ENCODE data around the gene PALLD. TPM values are rescaled to one million over a fixed set of nuclear protein-coding genes. Genes with fewer than 3 reads are reported as not detected.

Gene PALLD
- total RNA-seq, 3 donors from 2014 or later: 112 to 663 (median 150) TPM

DNA sequence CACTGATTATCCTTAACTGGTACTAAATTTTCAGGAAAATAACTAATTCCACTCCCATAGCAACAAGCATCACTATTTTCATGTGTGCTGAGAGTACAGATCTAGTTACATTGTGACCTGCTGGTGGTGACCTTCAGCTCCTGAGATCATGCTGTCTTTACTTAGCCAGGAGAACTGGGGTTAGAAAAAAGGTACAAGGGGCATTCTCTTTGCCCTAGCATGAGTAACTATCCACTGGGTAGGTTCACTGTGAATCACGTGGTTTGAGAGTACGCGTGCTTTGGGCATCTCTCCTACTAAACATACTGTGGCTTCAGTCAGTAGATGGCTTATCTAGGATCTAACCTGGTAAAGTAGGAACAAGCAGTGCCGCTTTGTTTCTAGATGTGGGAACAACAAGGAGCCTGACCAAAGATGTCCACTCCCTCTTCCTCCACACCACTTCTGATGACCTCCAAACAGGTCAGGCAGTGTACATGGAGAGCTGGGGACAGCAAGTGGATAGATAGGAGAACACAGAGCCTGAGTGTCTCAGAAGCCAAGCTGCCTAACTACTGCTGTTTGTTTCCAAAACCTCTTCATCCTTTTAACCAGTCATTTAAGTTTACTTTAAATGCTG lies 423.0 kb downstream of the PALLD start:
- intact Hi-C loops (cut with DNase I, micrococcal nuclease): loop anchor here (10.0 kb wide), 5 partner anchors 85 to 645 kb away; no protein-coding TSS in a partner anchor

DNA sequence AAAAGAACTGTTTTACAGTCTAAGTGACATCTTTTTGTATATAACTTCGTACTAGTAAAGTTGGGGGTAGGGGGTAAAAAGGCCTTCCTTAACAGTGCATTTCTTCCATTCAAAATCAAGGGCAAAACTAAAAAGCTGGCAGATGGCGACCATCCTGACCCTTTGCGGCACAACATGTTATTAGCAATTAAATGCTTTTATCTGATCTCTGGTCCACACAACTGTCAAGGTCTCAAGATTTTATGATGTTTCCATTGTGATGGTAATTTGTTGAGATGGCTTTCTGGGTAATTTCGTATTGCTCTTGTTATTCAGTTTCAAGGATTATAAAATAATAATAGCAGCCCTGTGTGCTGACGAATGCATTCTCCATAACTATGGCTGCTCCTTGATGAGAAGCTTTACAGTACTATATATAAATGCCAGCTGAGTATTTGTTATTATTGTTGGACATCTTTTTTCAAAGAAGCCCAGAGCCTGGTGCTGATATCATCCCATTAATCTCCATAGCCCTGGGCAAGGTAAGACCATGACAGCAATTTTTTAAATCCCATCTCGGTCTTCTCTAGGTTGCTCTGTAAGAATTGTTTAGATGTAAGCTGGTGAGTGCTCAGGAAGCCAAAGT lies 423.7 kb downstream of the PALLD start:
- no peak for DNase-seq
- ATAC-seq: no peak
- intact Hi-C loops (cut with DNase I, micrococcal nuclease): loop anchor here (10.0 kb wide), 3 partner anchors 84 to 644 kb away; no protein-coding TSS in a partner anchor
- Histone ChIP-seq H3K4me1 (ENCODE audit: low read depth) (no peaks in the 10 kb centered on the region), H3K4me3 (no peak overlapping the region), H3K9me3 (no peaks in the 10 kb centered on the region), H3K36me3 (ENCODE audit: low read depth) (no peaks in the 10 kb centered on the region)
- TF ChIP-seq, protein P1, sequence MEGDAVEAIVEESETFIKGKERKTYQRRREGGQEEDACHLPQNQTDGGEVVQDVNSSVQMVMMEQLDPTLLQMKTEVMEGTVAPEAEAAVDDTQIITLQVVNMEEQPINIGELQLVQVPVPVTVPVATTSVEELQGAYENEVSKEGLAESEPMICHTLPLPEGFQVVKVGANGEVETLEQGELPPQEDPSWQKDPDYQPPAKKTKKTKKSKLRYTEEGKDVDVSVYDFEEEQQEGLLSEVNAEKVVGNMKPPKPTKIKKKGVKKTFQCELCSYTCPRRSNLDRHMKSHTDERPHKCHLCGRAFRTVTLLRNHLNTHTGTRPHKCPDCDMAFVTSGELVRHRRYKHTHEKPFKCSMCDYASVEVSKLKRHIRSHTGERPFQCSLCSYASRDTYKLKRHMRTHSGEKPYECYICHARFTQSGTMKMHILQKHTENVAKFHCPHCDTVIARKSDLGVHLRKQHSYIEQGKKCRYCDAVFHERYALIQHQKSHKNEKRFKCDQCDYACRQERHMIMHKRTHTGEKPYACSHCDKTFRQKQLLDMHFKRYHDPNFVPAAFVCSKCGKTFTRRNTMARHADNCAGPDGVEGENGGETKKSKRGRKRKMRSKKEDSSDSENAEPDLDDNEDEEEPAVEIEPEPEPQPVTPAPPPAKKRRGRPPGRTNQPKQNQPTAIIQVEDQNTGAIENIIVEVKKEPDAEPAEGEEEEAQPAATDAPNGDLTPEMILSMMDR (IDR thresholded peaks at IDR 0.05): no peak

More for the DNA sequence above, 423.0 kb downstream of the PALLD start:
- TF ChIP-seq, protein P1 (IDR thresholded peaks at IDR 0.05): no peak
- H3K36me3 ChIP-seq (ENCODE audit: low read depth): no peaks in the 10 kb centered on the region
- H3K9me3 ChIP-seq: no peaks in the 10 kb centered on the region
- no peaks in the 10 kb centered on the region for H3K4me1 ChIP-seq (ENCODE audit: low read depth)
- DNase-seq (no peak), ATAC-seq (no peak)
- no peak overlapping the region for H3K4me3 ChIP-seq

DNA sequence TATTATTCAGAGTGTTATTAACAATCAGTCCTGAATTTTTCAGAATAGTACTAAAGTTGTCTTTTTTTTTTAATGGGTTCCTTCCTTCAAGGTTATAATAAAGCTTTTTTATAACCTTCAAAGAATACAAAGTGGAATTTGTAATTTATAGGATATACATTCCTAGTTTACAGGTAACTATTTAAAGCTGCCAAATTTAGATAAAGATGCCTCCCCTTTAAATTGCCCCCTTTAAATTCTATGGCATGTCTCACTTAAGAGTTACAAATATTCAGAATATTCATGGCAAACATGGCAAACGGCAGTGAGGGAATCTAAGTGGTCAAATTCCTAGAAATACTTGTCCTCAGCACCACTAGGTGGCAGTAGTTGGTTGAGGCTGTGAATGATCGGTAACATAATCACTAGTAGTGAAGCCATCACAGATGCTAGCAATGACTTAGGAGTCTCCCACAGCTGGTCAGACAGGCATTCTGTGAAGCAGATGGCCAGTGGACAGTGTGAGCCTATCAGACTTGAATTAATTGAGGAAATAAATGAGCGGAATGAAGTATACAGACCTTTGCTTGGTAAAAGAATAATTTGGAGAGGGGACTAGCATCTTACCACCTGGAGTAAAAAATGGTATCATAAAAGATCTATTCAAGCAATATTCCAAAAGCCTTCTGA lies 426.8 kb downstream of the PALLD start:
- peak in 1 of 3 donors; percentile 88 for DNase-seq
- Histone ChIP-seq H3K36me3 (ENCODE audit: low read depth) (no peaks in the 10 kb centered on the region), H3K4me3 (no peak overlapping the region), H3K4me1 (ENCODE audit: low read depth) (no peaks in the 10 kb centered on the region), H3K9me3 (no peaks in the 10 kb centered on the region)
- intact Hi-C loops (cut with DNase I, micrococcal nuclease): loop anchor here (2.0 to 10.0 kb wide), 4 partner anchors 81 to 641 kb away; no protein-coding TSS in a partner anchor
- ATAC-seq: peak; percentile 92
- TF ChIP-seq, protein P1 (IDR thresholded peaks at IDR 0.05): peak; percentile 7

DNA sequence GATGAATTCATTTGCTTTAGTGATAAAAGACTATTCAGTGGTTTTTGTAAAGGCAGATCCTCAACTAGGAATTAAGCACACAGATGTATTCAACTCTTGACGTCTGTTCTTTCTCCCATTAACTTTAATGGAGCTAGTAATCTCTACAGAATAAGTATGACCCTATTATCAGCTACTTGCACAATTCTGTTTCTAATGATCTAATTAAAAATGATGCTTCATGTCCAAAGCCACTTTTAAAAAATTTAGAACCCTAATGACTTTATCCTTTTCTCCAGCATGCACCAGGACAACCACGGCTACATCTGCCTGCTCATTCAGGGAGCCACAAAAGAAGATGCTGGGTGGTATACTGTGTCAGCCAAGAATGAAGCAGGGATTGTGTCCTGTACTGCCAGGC lies 427.8 kb downstream of the PALLD start:
- ATAC-seq (no peak), DNase-seq (no peak)
- intact Hi-C loops (cut with DNase I, micrococcal nuclease): loop anchor here (10.0 kb wide), 3 partner anchors 80 to 640 kb away; no protein-coding TSS in a partner anchor
- no peaks in the 10 kb centered on the region for H3K4me1 ChIP-seq (ENCODE audit: low read depth)
- H3K36me3 ChIP-seq (ENCODE audit: low read depth): no peaks in the 10 kb centered on the region
- no peak overlapping the region for H3K4me3 ChIP-seq
- TF ChIP-seq, protein P1 (IDR thresholded peaks at IDR 0.05): no peak
- H3K9me3 ChIP-seq: no peaks in the 10 kb centered on the region

DNA sequence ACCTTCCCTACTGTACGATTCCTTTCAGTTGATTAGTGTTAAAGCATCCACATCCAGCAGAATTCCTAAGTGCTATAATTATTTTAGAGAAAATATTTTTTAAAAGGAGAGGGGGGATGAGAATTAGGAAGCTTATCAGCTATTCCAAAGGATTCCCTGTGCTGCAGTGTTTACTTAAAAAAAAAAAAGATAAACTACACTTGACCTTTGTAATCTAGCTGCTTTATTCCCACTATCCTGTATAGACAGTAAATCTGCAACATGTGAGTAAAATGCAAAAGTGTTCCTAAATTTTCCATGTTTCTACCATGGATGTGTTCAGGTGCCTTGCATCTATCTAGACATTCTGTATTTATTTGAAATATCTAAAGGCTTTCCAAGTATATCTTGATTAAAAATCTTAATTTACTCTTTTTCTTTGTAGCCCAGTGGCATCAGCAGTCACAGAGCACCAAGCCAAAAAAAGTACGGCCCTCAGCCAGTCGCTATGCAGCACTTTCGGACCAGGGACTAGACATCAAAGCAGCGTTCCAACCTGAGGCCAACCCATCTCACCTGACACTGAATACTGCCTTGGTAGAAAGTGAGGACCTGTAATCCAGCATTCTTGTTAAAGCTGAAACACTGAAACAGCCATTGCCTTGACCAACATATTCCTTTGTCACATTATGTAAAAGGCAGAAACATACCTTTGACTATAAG lies 429.1 kb downstream of the PALLD start:
- DNase-seq (no peak), ATAC-seq (no peak)
- intact Hi-C loops (cut with DNase I, micrococcal nuclease): loop anchor here (10.0 kb wide), 3 partner anchors 79 to 639 kb away; no protein-coding TSS in a partner anchor
- Histone ChIP-seq H3K4me1 (ENCODE audit: low read depth) (no peaks in the 10 kb centered on the region), H3K9me3 (no peaks in the 10 kb centered on the region), H3K36me3 (ENCODE audit: low read depth) (no peaks in the 10 kb centered on the region), H3K4me3 (no peak overlapping the region)
- TF ChIP-seq, protein P1 (IDR thresholded peaks at IDR 0.05): no peak

Data from mucosa of descending colon (tissue), 3 donors.